Measurements from ENCODE around the gene UBE2N.
"Not testable (repeated sequence)": the region's sequence is repeated elsewhere in the genome, so short reads cannot be mapped to it uniquely, and the experiment has no call there.

The UBE2N gene

DNA sequence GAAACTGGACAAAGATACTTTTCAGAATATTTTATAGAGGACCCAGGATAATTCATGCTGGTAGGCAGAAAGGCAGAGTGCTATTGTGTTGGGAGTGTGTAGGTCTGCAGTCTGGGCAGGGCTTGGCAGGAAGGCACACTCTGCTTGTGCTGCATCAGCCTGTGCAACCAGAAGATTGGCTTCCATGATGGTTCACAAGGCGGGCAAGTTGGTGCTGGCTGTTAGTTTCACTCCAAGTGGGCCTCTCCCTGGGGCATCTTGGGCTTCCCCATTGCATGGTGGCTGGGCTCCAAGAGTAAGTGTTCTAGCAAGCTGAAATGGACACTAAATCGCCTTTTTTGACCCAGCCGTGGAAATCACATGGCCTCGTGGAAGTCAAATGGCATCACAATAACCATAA lies 1.8 kb upstream of the UBE2N start:
- no peak for DNase-seq (ENCODE audit: low read depth, low spot score)

DNA sequence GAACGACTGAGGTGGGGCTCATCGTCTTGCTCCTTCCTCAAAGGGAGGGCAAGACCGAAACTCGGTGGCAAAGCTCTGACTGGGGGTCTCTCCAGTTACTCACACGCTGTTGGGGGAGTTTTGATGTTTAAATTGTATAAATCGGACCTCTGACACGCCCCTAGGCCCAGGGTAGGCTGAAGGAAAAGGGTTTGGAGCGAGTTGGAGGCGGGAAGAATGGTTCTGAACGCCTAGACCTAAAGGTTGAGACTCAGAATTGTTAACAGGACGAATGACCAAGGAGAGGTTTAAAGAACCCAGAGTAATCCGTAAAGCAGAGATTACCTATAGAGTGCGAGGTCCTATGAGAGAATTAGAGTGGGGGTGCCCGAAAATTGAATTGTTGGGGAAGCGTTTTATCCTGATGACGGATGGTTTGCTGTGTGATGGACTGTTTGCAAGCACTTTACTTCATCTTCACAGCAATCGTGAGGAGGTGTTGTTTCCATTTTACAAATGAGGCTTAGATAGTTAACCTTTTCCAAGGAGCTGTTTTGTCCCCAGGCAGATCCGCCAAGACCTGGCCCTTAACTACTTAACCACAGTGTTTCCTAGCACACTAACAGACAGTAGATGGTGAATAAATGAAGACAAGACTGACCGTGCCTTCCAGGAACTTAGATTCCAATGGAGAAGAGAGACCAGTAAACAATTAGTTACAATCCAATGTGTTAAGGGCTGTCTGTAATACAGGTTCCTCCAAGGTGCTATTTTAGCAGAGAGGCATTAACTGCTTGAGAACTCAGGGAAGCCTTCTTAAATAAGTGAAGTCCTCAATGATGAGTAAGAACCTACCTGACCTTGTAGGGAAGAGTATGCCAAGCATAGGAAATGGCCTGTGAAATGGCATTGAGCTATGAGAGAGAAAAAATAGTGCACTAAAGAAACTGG lies 929 bp upstream of the UBE2N start:
- no peak for DNase-seq (ENCODE audit: low read depth, low spot score)

DNA sequence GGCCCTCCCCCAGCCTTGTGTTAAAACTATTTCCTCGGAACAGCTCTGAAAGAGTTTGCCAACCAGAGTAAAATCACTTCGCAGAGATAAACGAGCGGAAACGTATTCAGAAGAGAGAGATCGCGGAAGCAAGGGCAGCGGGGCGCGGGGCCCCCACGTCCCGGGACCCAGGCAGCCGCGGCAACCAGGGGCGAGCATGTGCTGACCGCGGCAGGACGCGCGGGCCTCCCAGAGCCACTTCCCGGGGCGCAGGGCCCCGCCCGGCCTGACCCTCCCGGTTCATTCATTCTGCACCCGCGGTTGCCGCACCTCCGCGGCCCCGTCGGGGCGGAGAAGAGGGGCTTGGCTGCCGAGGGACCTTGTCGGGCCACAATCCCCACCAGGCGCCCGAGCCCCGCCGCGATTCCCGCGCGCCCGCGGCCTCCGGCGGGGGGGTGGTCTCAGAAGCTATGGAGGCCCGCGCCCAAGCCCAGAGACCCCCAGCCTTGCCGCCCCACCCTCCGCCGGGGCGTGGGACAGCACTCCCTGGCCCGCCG lies 598 bp downstream of the UBE2N start:
- no peak for DNase-seq (ENCODE audit: low read depth, low spot score)

- DNase-seq (ENCODE audit: low read depth, low spot score): no peak
Measured at GRCh38 chr12:93440043-93440835, 1.5 kb downstream of the UBE2N start.

GRCh38 chr12:93438266-93439050 lies 3.3 kb downstream of the UBE2N start:
- no peak for DNase-seq (ENCODE audit: low read depth, low spot score)

DNA sequence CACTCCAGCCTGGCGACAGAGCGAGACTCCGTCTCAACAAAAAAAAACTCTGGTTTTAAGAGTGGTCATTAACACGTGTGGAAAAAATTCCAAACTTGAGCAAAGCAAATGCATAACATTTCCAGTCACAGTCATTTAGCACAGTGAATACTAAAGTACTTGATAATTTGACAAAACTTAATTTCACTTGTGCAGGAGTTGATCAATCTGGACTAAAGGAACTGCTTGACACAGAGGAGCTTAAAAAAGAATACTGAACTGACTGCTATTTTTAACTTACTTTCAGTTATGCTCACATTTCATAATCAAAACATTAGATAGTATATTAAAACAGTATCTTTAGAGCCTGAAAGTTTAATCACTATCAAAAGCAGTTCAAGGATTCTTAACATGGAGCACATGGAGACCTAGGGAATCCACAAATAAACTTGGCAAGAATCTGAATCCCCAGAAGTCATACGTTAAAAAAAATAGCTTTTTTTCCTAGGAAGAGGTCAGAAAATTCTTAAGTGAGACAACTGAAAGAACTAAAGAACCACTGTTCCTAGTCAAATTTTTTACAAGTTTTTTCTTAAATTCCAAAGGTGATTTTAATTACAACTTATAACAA lies 7.4 kb downstream of the UBE2N start:
- no peak for DNase-seq (ENCODE audit: low read depth, low spot score)

- not testable (repeated sequence) for DNase-seq (ENCODE audit: low read depth, low spot score)
Measured at GRCh38 chr12:93432031-93432430, 9.7 kb downstream of the UBE2N start.

DNA sequence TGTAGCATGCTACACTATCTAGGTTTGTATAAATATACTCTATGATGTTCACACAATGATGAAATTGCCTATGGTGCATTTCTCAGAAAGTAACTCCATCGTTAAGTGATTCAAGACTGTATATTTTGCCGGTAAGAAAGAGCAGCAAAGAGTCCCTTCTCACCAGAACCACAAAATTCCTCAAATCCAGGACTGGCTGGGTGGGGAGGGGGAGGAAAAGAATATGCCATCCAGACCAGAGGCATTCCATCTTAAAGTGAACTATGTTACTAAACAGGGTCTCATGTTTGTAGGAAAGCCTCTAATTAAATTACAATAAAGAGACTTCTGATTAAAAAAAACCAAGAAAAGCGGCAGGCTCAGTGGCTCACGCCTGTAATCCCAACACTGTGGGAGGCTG lies 11.5 kb downstream of the UBE2N start:
- DNase-seq (ENCODE audit: low read depth, low spot score): no peak

DNA sequence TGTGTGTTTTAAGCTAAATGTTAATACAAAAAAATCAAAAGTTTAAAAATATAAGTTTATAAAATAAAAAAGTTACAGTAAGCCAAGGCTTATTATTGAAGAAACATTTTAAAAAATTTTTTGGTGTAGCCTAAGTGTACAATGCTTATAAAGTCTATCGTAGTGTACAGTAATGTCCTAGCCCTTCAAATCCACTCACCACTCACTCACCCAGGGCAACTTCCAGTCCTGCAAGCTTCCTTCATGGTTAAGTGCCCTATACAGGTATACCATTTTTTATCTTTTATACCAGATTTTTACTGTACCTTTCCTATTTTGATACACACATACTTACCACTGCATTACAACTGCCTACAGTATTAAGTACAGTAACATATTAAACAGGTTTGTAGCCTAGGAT lies 11.9 kb downstream of the UBE2N start:
- no peak for DNase-seq (ENCODE audit: low read depth, low spot score)

DNA sequence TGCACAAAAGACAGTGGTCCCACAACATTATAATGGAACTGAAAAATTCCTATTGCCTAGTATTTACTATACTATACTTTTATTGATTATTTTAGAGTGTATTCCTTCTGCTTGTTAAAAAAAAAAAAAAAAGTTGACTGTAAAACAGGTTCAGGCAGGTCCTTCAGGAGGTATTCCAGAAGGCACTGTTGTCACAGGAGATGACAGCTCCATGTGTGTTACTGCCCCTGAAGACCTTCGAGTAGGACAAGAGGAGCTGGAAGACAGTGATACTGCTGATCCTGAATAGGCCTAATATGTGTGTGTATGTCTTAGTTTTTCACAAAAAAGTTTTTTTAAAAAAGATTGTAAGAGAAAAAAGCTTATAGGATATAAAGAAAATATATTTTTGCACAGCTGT lies 12.3 kb downstream of the UBE2N start:
- DNase-seq (ENCODE audit: low read depth, low spot score): no peak

DNA sequence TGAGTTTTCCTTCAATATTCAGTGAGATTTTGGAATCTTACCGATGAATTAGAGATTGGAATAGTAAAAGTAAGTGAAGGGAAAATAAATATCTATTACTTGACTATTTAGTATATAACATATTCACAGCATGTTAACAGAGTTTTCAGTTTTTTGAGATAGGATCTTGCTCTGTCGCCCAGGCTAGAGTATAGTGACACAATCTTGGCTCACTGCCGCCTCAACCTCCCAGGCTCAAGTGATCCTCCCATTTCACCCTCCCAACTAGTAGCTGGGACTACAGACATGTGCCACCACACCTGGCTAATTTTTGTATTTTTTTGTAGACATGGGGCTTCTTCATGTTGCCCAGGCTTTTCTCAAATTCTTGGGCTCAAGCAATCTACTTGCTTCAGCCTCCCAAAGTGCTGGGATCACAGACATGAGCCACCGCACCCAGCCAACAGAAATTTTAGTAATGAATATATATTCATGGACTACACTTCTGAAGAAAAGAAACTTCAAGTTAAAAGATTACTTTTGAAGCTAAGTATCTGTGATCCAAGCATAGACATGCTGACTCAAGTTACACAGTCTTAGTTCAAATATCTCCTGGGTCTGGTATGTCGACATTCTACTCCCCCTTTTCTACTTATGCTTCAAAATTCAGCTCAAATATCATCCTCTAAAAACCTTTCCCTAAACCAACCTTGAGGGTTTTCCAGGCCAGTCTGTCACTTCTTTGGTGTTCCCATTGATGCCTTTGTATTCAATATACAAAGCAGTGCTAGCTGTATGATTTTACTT lies 13.8 kb downstream of the UBE2N start:
- DNase-seq (ENCODE audit: low read depth, low spot score): no peak

GRCh38 chr12:93426412-93426805 lies 15.3 kb downstream of the UBE2N start:
- DNase-seq (ENCODE audit: low read depth, low spot score): no peak

DNA sequence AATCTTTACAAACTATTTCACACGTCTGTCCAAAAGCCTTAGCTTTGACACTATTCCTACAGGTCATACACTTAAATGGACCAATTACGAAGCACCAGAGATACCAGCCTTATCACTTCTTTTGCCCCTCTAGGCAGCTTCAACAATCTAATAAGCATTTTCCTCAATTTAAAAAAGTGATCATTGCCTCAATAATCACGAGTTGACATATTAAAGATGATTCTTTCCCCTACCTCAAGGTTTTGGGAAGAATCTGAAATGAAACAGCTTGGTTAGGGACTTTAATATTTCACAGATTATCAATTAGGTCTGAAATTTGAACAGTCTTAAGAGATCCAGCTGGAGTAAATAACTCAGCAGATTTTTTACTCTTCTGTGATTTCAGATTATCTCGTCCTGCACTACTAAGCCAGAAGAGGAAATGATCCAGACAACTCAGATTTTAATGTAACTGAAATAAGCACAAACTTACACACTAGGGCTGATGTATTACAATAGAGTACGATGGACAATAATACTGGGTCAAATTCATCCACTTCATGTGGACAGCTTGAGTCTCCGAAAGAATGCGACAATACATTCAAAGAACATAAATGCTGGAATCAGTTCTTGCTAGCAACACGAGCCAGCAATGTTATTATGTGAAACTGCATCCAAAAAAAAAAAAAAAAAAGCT lies 15.9 kb downstream of the UBE2N start:
- no peak for DNase-seq (ENCODE audit: low read depth, low spot score)

DNA sequence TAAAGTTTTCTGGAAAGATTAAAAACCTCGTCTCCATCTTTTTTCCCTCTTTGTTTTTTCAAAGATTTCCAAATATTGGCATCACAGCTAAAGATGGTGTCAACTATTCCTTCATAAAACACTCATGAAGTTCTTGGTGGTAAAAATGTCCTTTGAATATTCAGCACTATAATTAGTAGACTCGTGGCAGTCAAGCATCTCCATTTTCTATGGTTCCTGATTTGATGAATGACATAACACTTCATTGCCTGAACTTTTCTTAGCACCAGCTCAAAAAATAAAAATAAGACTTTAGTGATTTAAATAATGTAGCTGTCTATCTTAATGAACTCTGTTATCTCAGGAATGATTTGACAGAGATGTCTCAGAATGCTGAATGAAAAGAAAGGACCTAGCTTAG lies 19.7 kb downstream of the UBE2N start:
- DNase-seq (ENCODE audit: low read depth, low spot score): no peak

DNA sequence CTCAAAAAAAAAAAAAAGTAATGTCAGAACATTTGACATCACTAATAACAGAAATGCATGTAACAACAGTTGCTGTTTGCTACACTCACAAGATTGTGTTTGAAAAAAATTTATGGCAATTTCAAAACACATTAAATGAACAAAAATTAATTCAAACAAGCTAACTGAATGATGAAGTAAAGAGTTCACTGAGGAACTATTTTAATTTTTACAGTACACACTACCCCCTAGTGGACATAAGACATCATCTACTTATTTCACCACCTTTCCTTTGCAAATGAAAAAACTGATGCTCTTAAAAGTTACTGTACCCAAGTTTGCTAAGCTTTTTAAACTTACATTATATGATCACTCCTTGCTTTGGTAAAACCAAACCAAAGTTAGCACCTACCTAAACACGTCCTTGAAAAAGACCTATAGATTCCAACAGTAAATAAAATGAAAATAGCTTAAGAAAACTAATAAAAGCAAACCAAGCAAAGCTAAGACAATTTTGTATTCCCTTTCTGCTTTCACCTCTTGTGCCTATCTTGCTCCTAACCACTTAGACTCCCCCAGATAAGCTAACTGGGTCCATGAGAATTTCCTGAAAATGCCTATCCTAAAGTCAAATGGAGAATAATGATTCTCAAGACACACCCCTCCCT lies 22.2 kb downstream of the UBE2N start:
- no peak for DNase-seq (ENCODE audit: low read depth, low spot score)

- no peak for DNase-seq (ENCODE audit: low read depth, low spot score)
Measured at GRCh38 chr12:93417967-93418480, 23.7 kb downstream of the UBE2N start.

DNA sequence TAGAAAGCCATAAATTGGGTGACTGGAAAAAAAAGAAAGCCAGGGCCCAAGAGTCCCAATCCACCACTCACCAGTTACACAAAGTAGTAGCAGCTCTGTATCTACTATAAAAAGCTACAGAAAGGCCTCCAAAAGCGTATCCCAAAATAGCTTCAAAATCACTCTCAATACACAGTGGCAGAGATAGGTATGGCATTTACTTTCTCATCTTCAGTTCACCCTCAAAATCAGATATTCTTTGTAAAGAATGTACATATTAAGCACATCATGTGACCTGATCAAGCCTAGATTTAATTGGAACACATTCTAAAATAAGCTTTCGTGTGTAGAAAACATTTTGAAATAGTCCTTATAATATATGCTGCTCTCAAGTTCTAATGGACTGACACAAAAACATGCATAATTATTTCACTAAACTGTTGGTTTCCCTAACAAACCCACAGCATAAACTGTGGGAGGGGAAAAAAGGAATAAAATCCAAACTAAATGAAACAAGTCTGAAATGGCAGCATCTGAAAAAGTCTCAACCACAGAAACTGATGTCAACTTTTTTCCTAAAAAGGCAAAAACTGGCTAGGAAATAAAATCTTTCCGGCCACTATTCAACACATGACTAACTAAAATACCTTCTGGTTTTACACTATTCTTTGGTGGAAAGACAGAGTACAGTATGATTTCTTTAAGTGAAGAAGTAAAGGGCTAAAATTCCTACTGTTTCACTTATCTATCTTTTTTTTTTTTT lies 25.9 kb downstream of the UBE2N start:
- DNase-seq (ENCODE audit: low read depth, low spot score): no peak

DNA sequence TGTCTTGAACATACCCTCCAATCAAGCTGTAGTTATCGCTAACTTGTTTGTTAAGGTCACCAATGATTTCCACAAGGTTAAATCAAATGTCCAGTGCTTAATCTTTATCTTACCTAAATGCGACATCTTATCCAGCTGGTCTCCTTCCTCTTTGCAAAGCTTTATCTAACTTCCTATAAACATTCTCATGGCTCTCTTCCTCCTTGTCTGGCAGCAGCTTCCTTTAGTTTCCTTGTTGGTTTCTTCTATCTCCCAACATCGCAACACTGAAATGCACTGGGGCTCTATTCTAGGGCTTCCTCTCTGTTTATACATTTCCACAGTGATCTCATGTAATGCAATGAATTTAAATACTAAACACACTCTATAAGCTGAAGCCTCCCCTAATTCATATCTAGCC lies 28.7 kb downstream of the UBE2N start:
- DNase-seq (ENCODE audit: low read depth, low spot score): no peak

DNA sequence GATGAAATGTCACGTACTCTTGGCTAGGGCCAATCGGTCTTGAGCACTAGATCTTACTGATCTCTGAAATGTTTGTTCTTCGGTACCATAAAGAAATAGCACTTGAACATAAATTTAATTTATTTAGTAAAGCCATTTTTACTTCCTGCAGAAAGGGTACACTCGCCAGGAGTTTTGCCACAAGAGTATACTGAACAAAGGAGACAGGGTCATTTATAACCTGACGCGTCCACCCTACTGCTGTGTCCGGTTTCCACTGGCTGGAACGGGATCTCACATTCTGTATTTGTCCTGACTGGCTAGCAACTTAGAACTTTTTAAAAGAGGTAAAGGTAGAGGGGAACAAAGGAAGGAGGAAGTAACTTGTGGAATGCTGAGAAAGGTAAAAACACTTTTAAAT lies 29.4 kb downstream of the UBE2N start:
- DNase-seq (ENCODE audit: low read depth, low spot score): not testable (repeated sequence)
